HL-60 (cell line): ENCODE data around the gene CSKMT.

Source experiments
- CTCF ChIP-seq: IDR thresholded peaks from one replicate; pipeline ENCODE4 v1.5.1; 2011; ENCODE audit warnings: low read length, control low read depth, inconsistent platforms; ENCODE audit not compliant: insufficient read depth
- POLR2AphosphoS5 ChIP-seq: IDR thresholded peaks from 2 replicates; pipeline ENCODE4 v1.6.1; 2012; ENCODE audit warnings: low read depth

- TF ChIP-seq CTCF = no peak
- no peak for TF ChIP-seq POLR2AphosphoS5
These were observed 37.4 kb upstream of the CSKMT start for GRCh38 chr11:62627713-62628112.
